GM19397 (cell line): ENCODE results near the gene CHRNG.

ENCODE experiments used
- ATAC-seq: cut with Tn5 transposase; IDR thresholded peaks from one replicate; pipeline ENCODE4 v1.9.1; 2021; ENCODE audit warnings: mild to moderate bottlenecking, moderate library complexity; ENCODE audit not compliant: unreplicated experiment

The CHRNG gene

DNA sequence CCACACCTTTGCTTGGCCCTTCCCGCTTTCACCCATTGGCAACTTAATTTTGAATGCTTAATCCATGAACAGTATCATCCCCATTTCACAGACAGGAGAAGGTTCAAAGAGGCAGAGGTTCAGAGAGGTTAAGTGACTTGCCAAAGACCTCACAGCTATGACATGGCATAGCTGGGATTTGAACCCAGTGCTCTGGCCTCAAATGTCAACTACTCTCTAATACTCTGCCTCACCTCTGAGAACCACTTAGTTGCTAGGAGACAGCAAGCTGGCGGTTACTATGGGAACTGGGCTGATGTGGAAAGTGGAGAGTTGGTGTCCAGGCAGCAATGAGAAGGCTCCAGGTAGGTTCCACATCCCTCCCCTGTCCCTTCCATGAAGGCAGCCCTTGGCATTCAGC is 35.1 kb upstream of the CHRNG start:
- ATAC-seq: no peak

DNA sequence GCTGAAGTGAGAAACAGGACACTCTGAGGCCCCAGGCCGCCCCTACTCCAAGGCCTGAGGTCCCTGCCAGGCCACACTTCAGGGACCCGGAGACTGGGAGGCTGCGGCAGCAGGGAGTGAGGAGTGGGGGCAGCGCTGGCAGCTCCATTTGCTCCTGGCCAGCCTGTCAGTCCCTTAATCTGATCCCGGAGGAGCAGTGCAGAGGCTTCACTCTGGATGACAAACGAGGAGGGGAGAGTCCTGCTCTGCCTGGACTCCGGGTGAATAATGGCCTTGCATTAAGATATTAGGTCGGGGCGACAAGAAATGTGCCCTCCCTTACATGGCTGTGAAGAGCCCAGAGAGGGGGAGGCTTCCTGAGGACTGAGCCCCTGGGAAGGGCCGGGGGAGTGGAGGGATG is 33.6 kb upstream of the CHRNG start:
- no peak for ATAC-seq

DNA sequence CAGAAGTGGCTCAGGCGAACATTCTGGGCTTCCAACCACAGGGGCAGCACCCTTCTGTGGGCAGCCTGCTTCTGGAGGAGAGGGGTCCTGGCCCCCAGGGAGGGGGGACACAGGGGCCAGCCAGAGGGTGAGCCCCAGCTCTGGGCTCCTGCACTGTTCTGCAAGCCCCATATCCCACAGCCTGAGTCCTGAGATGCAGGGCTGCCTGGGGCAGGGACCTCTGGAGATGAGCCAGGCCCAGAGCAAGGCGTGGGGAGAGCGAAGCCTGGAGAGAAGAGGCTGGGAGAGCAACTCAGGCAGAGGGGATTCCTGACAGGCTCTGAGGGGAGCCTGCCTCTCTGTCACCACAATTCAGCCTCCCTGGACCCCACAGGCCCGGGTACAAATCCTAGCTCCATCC is 32.8 kb upstream of the CHRNG start:
- no peak for ATAC-seq

DNA sequence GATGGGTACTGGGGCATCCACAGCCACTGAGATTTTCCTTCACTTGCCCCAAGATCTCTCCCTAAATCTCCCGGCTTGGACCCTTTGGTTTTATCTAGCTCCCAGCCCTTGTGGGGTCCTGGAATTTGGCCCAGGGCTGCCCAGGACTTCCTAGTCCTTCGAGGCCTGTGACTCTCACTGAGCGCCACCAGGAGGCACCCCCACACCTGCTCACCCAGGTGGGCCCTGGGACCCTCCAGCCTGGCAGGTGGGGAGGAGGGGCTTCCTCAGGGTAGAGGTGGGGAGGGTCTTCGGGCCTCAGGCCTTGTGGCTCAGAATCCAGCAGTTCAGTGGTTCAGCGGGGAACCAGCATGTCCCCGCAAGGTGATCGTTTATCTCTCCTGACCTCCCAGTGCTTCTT is 31.2 kb upstream of the CHRNG start:
- no peak for ATAC-seq

DNA sequence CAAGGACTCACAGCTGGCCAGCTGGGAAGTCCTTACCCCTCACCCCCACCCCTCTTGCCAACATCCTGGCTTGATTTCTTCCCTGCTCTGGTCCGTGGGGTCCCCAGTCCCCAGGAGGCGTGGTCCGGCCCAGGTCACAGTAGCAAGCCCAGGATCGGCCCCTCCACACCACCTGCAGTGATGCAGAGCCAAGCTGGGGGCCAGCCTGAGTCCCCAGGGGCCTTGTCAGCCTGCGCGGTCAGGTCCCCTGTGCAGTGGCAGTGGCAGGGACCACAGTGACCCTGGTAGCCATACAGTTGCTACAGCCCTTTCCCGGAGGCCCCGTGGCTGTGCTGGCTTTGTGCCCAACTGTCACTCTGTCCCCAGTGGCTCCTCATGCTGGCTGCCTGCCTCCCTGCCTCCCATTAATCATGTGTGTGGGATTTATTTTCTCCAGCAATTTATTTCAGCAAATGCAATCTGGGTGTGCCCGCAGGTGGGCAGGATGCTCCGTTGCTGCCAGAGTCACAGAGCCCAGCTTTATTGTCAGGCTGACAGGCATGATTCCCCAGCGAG is 28.1 kb upstream of the CHRNG start:
- no peak for ATAC-seq

DNA sequence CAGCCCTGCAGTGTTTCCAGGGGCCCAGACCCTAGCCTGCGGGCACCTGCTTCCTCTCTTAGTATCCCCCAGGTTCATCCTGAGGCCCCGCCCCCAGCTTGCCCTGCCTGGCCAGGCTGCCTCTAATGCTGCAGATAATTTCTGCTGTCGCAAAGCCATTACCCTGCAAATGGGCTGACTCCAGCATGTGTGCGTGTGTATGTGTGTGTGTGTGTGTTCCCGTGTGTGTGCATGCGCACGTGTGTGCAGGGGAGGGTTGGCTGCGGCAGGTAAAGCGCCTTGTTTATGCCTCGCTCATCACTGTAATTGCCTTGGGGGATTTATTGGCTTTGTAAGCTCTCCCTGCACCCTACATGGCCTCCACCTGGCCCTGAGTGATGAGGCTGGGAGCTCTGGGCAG is 26.9 kb upstream of the CHRNG start:
- ATAC-seq: no peak

DNA sequence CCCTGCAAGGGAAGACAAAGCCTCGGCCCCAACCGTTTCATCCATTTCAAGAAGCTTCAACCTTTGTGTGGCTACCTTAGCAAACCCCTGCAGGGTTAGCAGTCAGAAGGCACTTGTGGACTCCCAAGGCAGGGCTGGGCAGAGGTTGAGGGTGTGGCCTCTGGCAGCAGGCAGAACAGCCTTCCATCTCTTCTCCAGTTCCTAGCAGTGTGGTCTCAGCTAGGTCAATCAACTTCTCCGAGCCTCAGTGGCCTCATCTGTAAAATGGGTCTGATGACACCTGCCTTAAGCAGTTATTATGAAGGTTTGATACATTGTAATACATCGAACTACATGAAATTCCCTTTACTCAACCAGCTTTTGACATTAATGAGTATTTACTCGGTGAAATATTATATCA is 26.1 kb upstream of the CHRNG start:
- ATAC-seq: no peak

DNA sequence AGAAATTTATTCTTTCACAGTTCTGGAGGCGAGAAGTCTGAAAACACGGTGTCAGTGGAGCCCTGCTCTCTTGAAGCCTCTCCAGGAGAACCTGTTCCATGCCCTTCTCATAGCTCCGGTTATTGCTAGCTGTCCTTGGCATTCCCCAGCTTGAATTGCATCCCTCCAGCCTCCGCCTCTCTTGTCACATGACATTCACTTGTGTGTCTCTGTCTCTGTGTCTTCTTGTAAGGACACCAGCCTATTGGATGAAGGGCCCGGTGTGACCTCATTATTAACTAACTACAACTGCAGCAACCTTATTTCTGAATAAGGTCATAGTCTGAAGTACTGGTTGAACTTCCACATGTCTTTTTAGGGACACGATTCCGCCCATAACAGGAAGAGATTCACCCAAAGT is 23.9 kb upstream of the CHRNG start:
- ATAC-seq: no peak

DNA sequence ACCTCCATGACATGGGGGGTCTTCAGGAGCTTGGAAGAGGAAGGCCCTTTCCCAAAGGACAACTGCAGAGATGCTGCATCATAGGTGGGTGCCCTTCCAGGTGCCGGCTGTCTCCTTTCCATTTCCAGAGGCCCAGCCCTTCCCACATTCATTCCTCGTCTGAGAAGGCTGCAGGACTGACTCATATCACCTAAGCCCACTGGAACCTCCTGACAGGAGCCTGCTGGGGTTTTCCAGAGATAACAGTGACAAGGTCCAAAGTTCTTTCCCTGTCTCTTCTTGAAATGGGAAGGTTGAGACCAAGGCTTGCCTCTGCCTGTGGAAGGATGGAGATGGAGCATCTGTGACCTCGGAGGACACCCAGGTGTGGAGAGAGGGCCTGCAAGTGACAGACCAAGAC is 22.9 kb upstream of the CHRNG start:
- no peak for ATAC-seq

DNA sequence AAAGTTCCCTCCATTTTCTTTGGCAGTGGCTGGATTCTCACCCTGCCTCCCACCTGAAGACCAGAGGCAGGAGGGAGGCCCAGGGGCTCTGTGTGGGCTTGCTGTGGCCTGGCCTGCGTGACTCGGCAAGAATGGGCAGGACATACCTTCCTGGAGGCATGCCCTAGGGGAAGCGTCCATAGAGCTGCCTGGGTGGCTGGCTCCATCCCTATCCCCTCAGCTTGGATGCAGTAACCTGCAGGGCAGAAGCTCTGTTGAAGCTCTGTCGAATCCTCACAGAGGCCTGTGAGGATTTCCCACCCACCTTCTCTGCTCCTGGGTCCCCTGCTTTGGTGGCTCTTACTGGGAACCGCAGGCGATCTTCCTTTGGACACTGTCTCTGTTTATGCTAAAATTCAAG is 20.6 kb upstream of the CHRNG start:
- no peak for ATAC-seq

DNA sequence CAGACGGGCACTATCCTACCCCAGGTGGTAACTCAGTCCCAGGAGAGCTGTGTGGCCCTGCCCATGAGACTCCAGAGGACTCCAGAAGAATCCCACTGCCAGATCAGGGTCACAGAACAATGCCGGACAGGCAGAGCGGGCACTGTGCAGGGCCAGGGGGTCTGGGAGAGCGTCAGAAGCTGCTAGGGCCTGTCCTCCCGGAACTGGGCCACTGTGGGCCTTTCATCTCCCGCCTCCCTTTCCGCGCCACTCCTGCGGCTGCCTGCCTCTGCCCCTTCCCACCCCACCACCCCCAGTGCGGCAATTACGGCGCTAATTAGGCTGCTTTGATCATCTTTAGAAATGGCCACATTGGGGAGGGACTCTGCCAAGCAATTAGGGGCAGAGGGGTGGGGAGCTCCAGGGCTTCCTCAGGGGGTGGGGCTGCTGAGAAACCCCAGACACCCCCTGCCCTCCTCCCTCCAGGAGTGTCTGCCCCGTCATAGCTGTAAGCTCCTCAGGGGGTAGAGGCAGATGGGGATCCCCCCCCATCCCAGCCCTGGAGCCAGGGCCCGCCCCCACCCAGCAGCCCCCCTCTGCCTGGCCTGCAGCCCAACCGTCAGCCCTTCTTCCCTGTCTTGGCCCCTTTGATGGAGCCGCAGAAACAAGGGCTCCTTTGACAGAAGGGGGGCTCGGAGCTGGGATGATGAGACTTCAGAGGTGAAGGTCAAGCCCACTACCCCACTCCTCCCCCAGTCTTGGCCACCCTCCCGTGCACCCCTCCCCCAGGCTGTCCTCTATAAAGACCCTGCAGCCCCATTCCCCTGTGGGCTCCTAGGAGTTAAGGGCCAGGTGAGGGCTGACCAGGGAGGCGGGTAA is 19.7 kb upstream of the CHRNG start, which contains the start of gene PRSS56:
Gene PRSS56, plus strand, starts transcription at position 808 of the 858 bp plus-strand sequence. CDS start 211 bp downstream, outside the sequence.
- ATAC-seq: no peak

DNA sequence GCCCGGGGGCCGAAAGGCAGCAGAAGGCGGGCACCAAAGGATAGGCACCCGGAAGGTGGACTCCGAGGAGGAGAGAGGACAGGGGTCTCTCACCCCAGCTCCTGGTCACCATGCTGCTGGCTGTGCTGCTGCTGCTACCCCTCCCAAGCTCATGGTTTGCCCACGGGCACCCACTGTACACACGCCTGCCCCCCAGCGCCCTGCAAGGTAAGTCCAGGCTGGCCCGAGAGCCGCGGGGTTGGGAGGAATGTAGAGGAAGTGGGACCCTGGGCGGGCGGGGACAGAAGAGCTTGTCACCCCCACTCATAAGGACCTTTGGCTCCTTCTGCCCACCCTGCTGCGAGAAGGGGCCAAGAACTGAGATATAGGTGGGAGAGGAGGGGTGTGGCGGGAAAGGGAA is 19.0 kb upstream of the CHRNG start:
- ATAC-seq: no peak

DNA sequence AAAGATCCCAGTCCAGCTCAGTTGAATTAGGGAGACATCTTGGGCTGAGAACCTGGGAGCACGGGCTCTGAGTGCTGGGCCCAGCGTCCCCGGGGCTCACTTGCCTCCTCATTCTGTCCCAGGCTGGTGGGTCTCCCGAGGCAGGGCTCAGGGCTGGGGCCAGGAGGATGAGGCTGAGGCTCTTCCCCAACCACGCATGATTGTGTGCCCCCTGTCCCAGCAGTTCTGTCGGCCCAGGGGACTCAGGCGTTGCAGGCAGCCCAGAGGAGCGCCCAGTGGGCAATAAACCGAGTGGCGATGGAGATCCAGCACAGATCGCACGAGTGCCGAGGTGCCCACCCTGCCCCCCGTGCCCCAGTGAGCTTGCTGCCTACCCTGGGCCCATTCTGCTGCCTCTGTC is 18.4 kb upstream of the CHRNG start:
- ATAC-seq: no peak

DNA sequence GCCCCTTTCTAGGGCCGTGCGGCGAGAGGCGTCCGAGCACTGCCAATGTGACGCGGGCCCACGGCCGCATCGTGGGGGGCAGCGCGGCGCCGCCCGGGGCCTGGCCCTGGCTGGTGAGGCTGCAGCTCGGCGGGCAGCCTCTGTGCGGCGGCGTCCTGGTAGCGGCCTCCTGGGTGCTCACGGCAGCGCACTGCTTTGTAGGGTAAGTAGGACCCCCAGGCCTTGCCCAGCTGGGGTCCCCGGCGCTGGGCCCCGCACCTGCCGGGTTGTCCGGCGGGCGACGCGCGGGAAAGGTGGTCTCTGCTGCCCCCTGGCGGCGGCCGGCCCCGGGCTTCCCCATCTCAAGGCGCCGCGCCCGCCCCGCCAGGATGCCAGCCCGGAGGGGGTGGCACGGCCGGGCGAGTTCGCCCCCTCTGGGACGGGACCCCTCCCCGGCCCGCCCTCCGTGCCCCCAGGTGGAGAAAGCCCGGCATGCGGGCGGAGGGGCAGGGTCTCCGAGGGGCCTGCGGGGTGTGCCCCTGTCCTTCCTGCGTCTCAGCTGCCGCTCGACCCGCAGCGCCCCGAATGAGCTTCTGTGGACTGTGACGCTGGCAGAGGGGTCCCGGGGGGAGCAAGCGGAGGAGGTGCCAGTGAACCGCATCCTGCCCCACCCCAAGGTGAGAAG is 17.4 kb upstream of the CHRNG start:
- ATAC-seq: no peak

DNA sequence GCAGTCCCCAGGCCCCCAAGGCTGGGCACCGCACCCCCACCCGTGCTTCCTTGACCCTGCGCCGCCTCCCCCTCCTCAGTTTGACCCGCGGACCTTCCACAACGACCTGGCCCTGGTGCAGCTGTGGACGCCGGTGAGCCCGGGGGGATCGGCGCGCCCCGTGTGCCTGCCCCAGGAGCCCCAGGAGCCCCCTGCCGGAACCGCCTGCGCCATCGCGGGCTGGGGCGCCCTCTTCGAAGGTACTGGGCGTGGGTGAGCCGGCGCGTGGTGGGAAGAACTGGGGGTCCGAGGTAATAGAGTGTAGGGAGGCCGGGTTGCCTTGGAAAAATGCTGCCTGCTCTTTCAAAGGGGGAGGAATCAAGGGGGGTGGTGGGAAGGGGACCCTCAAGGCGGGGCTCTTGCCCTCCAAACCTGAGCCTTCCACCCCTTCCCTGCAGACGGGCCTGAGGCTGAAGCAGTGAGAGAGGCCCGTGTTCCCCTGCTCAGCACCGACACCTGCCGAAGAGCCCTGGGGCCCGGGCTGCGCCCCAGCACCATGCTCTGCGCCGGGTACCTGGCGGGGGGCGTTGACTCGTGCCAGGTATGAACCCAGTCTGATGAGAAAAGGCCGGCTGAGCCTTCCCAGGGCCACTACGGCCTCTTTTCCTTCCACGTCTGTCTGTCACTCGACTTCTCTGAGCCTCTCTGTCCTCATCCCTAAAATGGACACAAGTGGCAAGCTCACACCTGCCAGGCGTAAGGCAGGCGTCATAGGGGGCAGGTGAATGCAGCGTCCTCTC is 16.7 kb upstream of the CHRNG start:
- no peak for ATAC-seq

DNA sequence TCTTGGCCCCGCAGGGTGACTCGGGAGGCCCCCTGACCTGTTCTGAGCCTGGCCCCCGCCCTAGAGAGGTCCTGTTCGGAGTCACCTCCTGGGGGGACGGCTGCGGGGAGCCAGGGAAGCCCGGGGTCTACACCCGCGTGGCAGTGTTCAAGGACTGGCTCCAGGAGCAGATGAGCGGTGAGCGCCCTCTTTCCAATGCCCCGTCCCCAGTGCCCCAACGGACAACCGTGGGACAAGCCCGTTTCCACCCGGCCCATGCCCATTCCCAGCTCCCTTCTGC is 16.1 kb upstream of the CHRNG start:
- ATAC-seq: no peak

DNA sequence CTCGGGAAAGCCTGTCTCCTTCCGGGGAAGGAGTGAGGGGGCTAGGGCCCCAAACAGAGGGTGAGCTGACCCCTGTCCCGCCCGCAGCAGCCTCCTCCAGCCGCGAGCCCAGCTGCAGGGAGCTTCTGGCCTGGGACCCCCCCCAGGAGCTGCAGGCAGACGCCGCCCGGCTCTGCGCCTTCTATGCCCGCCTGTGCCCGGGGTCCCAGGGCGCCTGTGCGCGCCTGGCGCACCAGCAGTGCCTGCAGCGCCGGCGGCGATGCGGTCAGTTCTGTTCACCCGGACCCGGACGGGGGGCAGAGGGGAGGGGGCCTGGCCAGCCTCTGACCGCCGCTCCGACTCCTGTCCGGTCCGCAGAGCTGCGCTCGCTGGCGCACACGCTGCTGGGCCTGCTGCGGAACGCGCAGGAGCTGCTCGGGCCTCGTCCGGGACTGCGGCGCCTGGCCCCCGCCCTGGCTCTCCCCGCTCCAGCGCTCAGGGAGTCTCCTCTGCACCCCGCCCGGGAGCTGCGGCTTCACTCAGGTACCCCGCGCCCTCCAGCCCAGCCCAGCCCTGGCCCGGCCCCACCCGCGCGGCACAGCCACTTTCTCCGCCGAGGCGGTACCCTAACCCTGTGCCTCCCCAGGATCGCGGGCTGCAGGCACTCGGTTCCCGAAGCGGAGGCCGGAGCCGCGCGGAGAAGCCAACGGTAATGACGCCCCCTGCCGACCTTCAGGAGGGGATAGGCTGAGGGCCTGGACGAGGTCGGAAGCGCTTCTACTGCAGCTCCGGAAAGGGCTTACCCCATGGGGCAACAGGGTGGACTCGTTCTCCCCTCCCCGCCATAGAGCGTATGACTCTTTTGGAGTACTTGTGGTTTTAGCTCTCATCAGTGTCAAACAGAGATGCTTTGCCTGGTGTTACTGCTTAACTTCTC is 15.6 kb upstream of the CHRNG start:
- no peak for ATAC-seq

DNA sequence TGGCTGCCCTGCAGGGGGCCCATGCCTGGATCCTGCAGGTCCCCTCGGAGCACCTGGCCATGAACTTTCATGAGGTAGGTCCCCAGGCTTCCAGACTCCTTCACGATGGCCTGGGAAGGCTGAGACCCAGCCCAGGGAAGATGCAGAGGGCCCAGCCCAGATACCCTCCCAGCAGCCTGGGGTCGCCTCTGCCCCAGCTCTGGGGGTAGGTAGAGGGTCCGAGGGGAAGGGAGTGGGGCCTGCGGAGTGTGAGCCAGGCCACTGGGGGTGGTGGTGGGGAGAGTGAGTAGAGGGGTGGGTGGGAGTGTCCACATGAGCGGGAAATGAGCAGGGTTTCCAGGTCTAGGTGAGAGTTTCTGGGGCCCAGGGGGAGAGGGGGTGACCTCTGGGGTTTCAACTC is 14.7 kb upstream of the CHRNG start:
- ATAC-seq: no peak

DNA sequence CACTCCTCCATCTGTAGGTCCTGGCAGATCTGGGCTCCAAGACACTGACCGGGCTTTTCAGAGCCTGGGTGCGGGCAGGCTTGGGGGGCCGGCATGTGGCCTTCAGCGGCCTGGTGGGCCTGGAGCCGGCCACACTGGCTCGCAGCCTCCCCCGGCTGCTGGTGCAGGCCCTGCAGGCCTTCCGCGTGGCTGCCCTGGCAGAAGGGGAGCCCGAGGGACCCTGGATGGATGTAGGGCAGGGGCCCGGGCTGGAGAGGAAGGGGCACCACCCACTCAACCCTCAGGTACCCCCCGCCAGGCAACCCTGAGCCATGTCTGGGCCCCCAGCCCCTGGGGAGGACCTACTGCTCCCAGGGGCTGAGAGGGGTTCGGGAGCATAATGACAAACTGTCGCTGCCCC is 14.3 kb upstream of the CHRNG start:
- ATAC-seq: no peak

DNA sequence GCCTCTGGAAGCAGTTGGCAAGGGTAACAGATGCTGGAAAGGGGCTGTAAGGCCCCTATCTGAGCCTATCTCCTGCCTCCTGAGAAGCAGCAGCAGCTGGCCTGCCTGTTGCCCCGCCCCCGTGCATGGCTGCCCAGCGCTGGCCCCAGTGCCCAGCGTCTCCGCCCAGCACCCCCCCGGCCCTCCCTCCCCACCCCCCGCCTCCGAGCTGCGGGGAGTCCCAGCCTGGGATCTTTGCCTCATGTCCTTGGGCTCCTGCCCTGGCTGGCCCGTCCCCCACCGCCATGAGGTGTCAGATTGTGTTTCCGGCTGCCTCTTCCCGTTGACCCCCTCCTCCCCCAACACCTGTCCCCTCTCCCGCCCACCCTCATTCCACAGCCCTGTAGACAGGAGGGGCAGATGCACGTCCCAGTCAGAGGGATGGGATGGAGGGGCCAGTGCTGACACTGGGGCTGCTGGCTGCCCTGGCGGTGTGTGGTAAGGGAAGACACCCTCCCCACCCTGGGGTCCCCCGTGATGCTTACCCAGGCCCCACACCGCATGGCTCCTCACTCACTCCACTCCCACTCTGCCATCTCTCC is 13.6 kb upstream of the CHRNG start, which contains the start of gene CHRND:
Gene CHRND, plus strand, starts transcription at position 370 of the 581 bp plus-strand sequence. Its CDS starts 56 bp downstream, at position 426.
- ATAC-seq: no peak
